ENCODE results near the gene PYCR2.

The PYCR2 gene

GRCh38 chr1:225880636-225881035 lies 43.4 kb downstream of the PYCR2 start:
- Histone ChIP-seq H3K36me3 (replicated peaks in 1 of 2; ENCODE audit: control insufficient read depth in 2 of 2, insufficient read depth in 2 of 2, low read length in 2 of 2) (peaks cover 0 to 12% of the 10 kb centered on the region in 2 donors), H3K4me1 (ENCODE audit: control insufficient read depth in 2 of 2, insufficient read depth in 1 of 2, low read depth in 1 of 2, low read length in 2 of 2) (peaks cover 9% of the 10 kb centered on the region in 2 donors), H3K4me2 (ENCODE audit: insufficient read depth, low read length, poor library complexity, severe bottlenecking) (no peak overlapping the region), H3K79me1 (ENCODE audit: low read depth, low read length) (no peaks in the 10 kb centered on the region), H2AFZ (ENCODE audit: low read length) (no peak overlapping the region), H3K27ac (replicated peaks; ENCODE audit: low read length) (no peak overlapping the region), H3K4me3 (ENCODE audit: low read length in 2 of 2) (peak overlapping the region in 1 of 2 donors; percentile 90), H3K18ac (ENCODE audit: low read length) (no peak overlapping the region), H2AK5ac (ENCODE audit: low read depth, low read length) (peak overlapping the region; percentile 22), H2BK120ac (ENCODE audit: low read depth, low read length) (no peak overlapping the region), H3K9me3 (replicated peaks in 1 of 2; ENCODE audit: control insufficient read depth in 2 of 2, insufficient read depth in 1 of 2, low read depth in 1 of 2, low read length in 2 of 2) (no peaks in the 10 kb centered on the region), H2BK5ac (ENCODE audit: low read length) (no peak overlapping the region), H3K14ac (ENCODE audit: low read length) (no peak overlapping the region), H3K4ac (ENCODE audit: low read length) (no peak overlapping the region), H3K23ac (ENCODE audit: low read depth, low read length, poor library complexity) (no peak overlapping the region), H4K91ac (ENCODE audit: low read depth, low read length, poor library complexity) (no peak overlapping the region), H3K27me3 (ENCODE audit: control insufficient read depth in 3 of 3, insufficient read depth in 3 of 3, low read depth in 1 of 3, low read length in 3 of 3) (peaks cover 0 to 22% (median 2%) of the 10 kb centered on the region in 3 experiments), H3K9ac (ENCODE audit: low read depth, low read length, poor library complexity) (no peak overlapping the region), H4K8ac (ENCODE audit: low read depth, low read length) (no peak overlapping the region), H2BK12ac (ENCODE audit: low read length) (no peak overlapping the region), H2BK15ac (ENCODE audit: low read length) (no peak overlapping the region)
- WGBS, 2 donors (ENCODE audit: extremely low coverage in 2 of 2, insufficient read length in 2 of 2, insufficient replicate concordance in 1 of 2), result no CpG with 5 or more reads among the region's 5 CpGs
- no peak for DNase-seq (ENCODE audit: low spot score)

- Histone ChIP-seq H3K23ac (ENCODE audit: low read depth, low read length, poor library complexity) (no peak overlapping the region), H3K4ac (ENCODE audit: low read length) (no peak overlapping the region), H2BK15ac (ENCODE audit: low read length) (no peak overlapping the region), H3K27me3 (ENCODE audit: control insufficient read depth in 3 of 3, insufficient read depth in 3 of 3, low read depth in 1 of 3, low read length in 3 of 3) (peaks cover 0 to 22% (median 2%) of the 10 kb centered on the region in 3 experiments), H3K4me1 (ENCODE audit: control insufficient read depth in 2 of 2, insufficient read depth in 1 of 2, low read depth in 1 of 2, low read length in 2 of 2) (peaks cover 9% of the 10 kb centered on the region in 2 donors), H2BK12ac (ENCODE audit: low read length) (no peak overlapping the region), H3K9me3 (replicated peaks in 1 of 2; ENCODE audit: control insufficient read depth in 2 of 2, insufficient read depth in 1 of 2, low read depth in 1 of 2, low read length in 2 of 2) (no peaks in the 10 kb centered on the region), H3K27ac (replicated peaks; ENCODE audit: low read length) (no peak overlapping the region), H2BK5ac (ENCODE audit: low read length) (no peak overlapping the region), H2AFZ (ENCODE audit: low read length) (no peak overlapping the region), H3K79me1 (ENCODE audit: low read depth, low read length) (no peaks in the 10 kb centered on the region), H3K18ac (ENCODE audit: low read length) (no peak overlapping the region), H2BK120ac (ENCODE audit: low read depth, low read length) (no peak overlapping the region), H3K14ac (ENCODE audit: low read length) (no peak overlapping the region), H4K8ac (ENCODE audit: low read depth, low read length) (no peak overlapping the region), H3K4me3 (ENCODE audit: low read length in 2 of 2) (no peak overlapping the region), H4K91ac (ENCODE audit: low read depth, low read length, poor library complexity) (no peak overlapping the region), H3K9ac (ENCODE audit: low read depth, low read length, poor library complexity) (no peak overlapping the region), H2AK5ac (ENCODE audit: low read depth, low read length) (no peak overlapping the region), H3K36me3 (replicated peaks in 1 of 2; ENCODE audit: control insufficient read depth in 2 of 2, insufficient read depth in 2 of 2, low read length in 2 of 2) (peaks cover 0 to 12% of the 10 kb centered on the region in 2 donors), H3K4me2 (ENCODE audit: insufficient read depth, low read length, poor library complexity, severe bottlenecking) (no peak overlapping the region)
- no peak for DNase-seq (ENCODE audit: low spot score)
- no CpG with 5 or more reads among the region's 2 CpGs for WGBS, 2 donors (ENCODE audit: extremely low coverage in 2 of 2, insufficient read length in 2 of 2, insufficient replicate concordance in 1 of 2)
These were observed 43.8 kb downstream of the PYCR2 start for GRCh38 chr1:225880222-225880588.

- H4K8ac ChIP-seq (ENCODE audit: low read depth, low read length), result no peak overlapping the region
- no peak overlapping the region for H3K14ac ChIP-seq (ENCODE audit: low read length)
- peaks cover 9% of the 10 kb centered on the region in 2 donors for H3K4me1 ChIP-seq (ENCODE audit: control insufficient read depth in 2 of 2, insufficient read depth in 1 of 2, low read depth in 1 of 2, low read length in 2 of 2)
- peak overlapping the region; percentile 17 for H2BK15ac ChIP-seq (ENCODE audit: low read length)
- no CpG with 5 or more reads among the region's 8 CpGs for WGBS, 2 donors (ENCODE audit: extremely low coverage in 2 of 2, insufficient read length in 2 of 2, insufficient replicate concordance in 1 of 2)
- no peaks in the 10 kb centered on the region for H3K79me1 ChIP-seq (ENCODE audit: low read depth, low read length)
- no peak overlapping the region for H3K27ac ChIP-seq (replicated peaks; ENCODE audit: low read length)
- H2BK12ac ChIP-seq (ENCODE audit: low read length), result no peak overlapping the region
- no peak overlapping the region for H3K23ac ChIP-seq (ENCODE audit: low read depth, low read length, poor library complexity)
- peaks cover 0 to 22% (median 2%) of the 10 kb centered on the region in 3 experiments for H3K27me3 ChIP-seq (ENCODE audit: control insufficient read depth in 3 of 3, insufficient read depth in 3 of 3, low read depth in 1 of 3, low read length in 3 of 3)
- H2BK120ac ChIP-seq (ENCODE audit: low read depth, low read length), result no peak overlapping the region
- no peak overlapping the region for H3K9ac ChIP-seq (ENCODE audit: low read depth, low read length, poor library complexity)
- H2AFZ ChIP-seq (ENCODE audit: low read length), result no peak overlapping the region
- no peak overlapping the region for H3K4me3 ChIP-seq (ENCODE audit: low read length in 2 of 2)
- H2BK5ac ChIP-seq (ENCODE audit: low read length), result no peak overlapping the region
- H3K36me3 ChIP-seq (replicated peaks in 1 of 2; ENCODE audit: control insufficient read depth in 2 of 2, insufficient read depth in 2 of 2, low read length in 2 of 2), result peaks cover 0 to 12% of the 10 kb centered on the region in 2 donors
- H2AK5ac ChIP-seq (ENCODE audit: low read depth, low read length), result peak overlapping the region; percentile 83
- no peaks in the 10 kb centered on the region for H3K9me3 ChIP-seq (replicated peaks in 1 of 2; ENCODE audit: control insufficient read depth in 2 of 2, insufficient read depth in 1 of 2, low read depth in 1 of 2, low read length in 2 of 2)
- no peak for DNase-seq (ENCODE audit: low spot score)
- no peak overlapping the region for H3K4me2 ChIP-seq (ENCODE audit: insufficient read depth, low read length, poor library complexity, severe bottlenecking)
- no peak overlapping the region for H3K4ac ChIP-seq (ENCODE audit: low read length)
- no peak overlapping the region for H4K91ac ChIP-seq (ENCODE audit: low read depth, low read length, poor library complexity)
- no peak overlapping the region for H3K18ac ChIP-seq (ENCODE audit: low read length)
These were observed 44.4 kb downstream of the PYCR2 start for GRCh38 chr1:225879521-225880221.

- no CpG with 5 or more reads among the region's 4 CpGs for WGBS, 2 donors (ENCODE audit: extremely low coverage in 2 of 2, insufficient read length in 2 of 2, insufficient replicate concordance in 1 of 2)
- Histone ChIP-seq H3K18ac (ENCODE audit: low read length) (no peak overlapping the region), H2BK5ac (ENCODE audit: low read length) (no peak overlapping the region), H3K4ac (ENCODE audit: low read length) (no peak overlapping the region), H2AK5ac (ENCODE audit: low read depth, low read length) (no peak overlapping the region), H3K27me3 (ENCODE audit: control insufficient read depth in 3 of 3, insufficient read depth in 3 of 3, low read depth in 1 of 3, low read length in 3 of 3) (peaks cover 0 to 15% (median 0%) of the 10 kb centered on the region in 3 experiments), H3K14ac (ENCODE audit: low read length) (no peak overlapping the region), H3K23ac (ENCODE audit: low read depth, low read length, poor library complexity) (no peak overlapping the region), H3K36me3 (replicated peaks in 1 of 2; ENCODE audit: control insufficient read depth in 2 of 2, insufficient read depth in 2 of 2, low read length in 2 of 2) (peaks cover 0 to 24% of the 10 kb centered on the region in 2 donors), H2AFZ (ENCODE audit: low read length) (no peak overlapping the region), H2BK120ac (ENCODE audit: low read depth, low read length) (no peak overlapping the region), H3K9me3 (replicated peaks in 1 of 2; ENCODE audit: control insufficient read depth in 2 of 2, insufficient read depth in 1 of 2, low read depth in 1 of 2, low read length in 2 of 2) (no peaks in the 10 kb centered on the region), H3K9ac (ENCODE audit: low read depth, low read length, poor library complexity) (no peak overlapping the region), H3K4me1 (ENCODE audit: control insufficient read depth in 2 of 2, insufficient read depth in 1 of 2, low read depth in 1 of 2, low read length in 2 of 2) (peaks cover 9% of the 10 kb centered on the region in 2 donors), H4K91ac (ENCODE audit: low read depth, low read length, poor library complexity) (no peak overlapping the region), H3K79me1 (ENCODE audit: low read depth, low read length) (no peaks in the 10 kb centered on the region), H2BK12ac (ENCODE audit: low read length) (no peak overlapping the region), H2BK15ac (ENCODE audit: low read length) (no peak overlapping the region), H4K8ac (ENCODE audit: low read depth, low read length) (no peak overlapping the region), H3K4me2 (ENCODE audit: insufficient read depth, low read length, poor library complexity, severe bottlenecking) (no peak overlapping the region), H3K27ac (replicated peaks; ENCODE audit: low read length) (no peak overlapping the region), H3K4me3 (ENCODE audit: low read length in 2 of 2) (no peak overlapping the region)
- no peak for DNase-seq (ENCODE audit: low spot score)
These were observed 45.8 kb downstream of the PYCR2 start for GRCh38 chr1:225878282-225878681.
